Osteoblast (primary cell): ENCODE measurements around the gene BRAF. TPM values are rescaled to one million over a fixed set of nuclear protein-coding genes. Genes with fewer than 3 reads are reported as not detected.
"Not testable (repeated sequence)": the region's sequence is repeated elsewhere in the genome, so short reads cannot be mapped to it uniquely, and the experiment has no call there.

ENCODE experiments used
- DNase-seq: peaks from one replicate; pipeline ENCODE4 v3.0.0; 2011; ENCODE audit warnings: low spot score, mixed read lengths; ENCODE audit not compliant: insufficient read length; ENCODE audit errors: missing footprints
- H2AFZ ChIP-seq: 2 replicates; pipeline ENCODE4 v1.6.0; 2011; ENCODE audit warnings: mild to moderate bottlenecking, low read length
- H3K27ac ChIP-seq: 2 replicates; pipeline ENCODE4 v1.5.1; 2011; ENCODE audit warnings: mild to moderate bottlenecking, low read depth, low read length, moderate library complexity
- H3K27me3 ChIP-seq: 2 replicates; pipeline ENCODE4 v1.6.0; 2012; ENCODE audit warnings: mild to moderate bottlenecking, control low read depth, inconsistent platforms, low read length, moderate library complexity; ENCODE audit not compliant: insufficient read depth
- H3K36me3 ChIP-seq: 2 replicates; pipeline ENCODE4 v1.5.1; 2011; ENCODE audit warnings: mild to moderate bottlenecking, low read length, control low read depth, moderate library complexity; ENCODE audit not compliant: insufficient read depth
- H3K4me1 ChIP-seq: 2 replicates; pipeline ENCODE4 v1.5.1; 2011; ENCODE audit warnings: mild to moderate bottlenecking, low read length, control low read depth, moderate library complexity; ENCODE audit not compliant: insufficient read depth
- H3K4me2 ChIP-seq: 2 replicates; pipeline ENCODE4 v1.6.0; 2011; ENCODE audit warnings: mild to moderate bottlenecking, low read length; ENCODE audit not compliant: insufficient read depth
- H3K4me3 ChIP-seq: fragments of 200-600 bp; sonication (generic); 3 replicates; pipeline ENCODE4 v1.5.1; 2012; ENCODE audit warnings: mild to moderate bottlenecking, low read length, inconsistent platforms; ENCODE audit not compliant: insufficient read depth
- H3K79me2 ChIP-seq: 2 replicates; pipeline ENCODE4 v1.6.0; 2012; ENCODE audit warnings: mild to moderate bottlenecking, low read length, control low read depth, inconsistent platforms; ENCODE audit not compliant: insufficient read depth
- H3K9me3 ChIP-seq: 2 replicates; pipeline ENCODE4 v1.5.1; 2011; ENCODE audit warnings: low read depth, low read length, control low read depth
- H4K20me1 ChIP-seq: 2 replicates; pipeline ENCODE4 v1.6.0; 2012; ENCODE audit warnings: mild to moderate bottlenecking, low read length, control low read depth; ENCODE audit not compliant: insufficient read depth
- total RNA-seq: library from RNA; depleted of rRNA; stranded (reverse); fragments of >200 nt; gene quantifications from 2 replicates; pipeline ENCODE4 v1.2.3, GENCODE V29; 2012
- TF ChIP-seq, protein P1 (sequence below): IDR thresholded peaks from 2 replicates; pipeline ENCODE4 v1.5.1; 2011; ENCODE audit warnings: mild to moderate bottlenecking, low read depth, low read length, moderate library complexity; ENCODE audit errors: extremely low read depth

BRAF gene
- total RNA-seq, 1 donor = 30.0 TPM

DNA sequence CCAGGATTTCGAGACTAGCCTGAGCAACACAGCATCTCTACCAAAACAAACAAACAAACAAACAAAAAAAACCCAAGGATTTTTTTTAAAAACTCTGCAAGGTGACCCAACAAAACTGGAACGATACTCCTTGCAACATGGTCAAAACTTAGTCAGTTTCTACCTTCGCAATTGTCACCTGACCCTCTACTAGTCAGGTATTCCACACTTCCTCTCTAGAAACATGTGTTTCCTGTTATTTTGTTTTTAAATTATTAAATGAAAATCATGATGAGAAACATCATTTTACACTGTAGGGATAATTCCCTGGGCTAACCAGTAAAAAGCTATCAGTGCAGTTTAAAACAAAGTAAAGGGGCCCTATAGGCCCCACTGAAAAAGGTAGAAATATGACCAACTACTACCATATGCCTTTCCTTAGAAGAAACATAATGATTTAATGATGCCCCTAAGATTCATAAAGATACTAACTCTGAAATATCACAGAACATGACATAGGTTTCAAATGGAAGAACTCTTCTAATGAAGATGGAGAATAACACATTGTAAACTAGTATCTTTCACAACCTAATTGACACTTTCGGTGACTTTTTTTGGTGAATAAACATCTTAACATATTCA lies 8.7 kb downstream of the BRAF start:
- peaks cover 91% of the 10 kb centered on the region for H3K79me2 ChIP-seq
- no peaks in the 10 kb centered on the region for H3K4me1 ChIP-seq
- no peak for DNase-seq
- H3K9me3 ChIP-seq = no peaks in the 10 kb centered on the region
- H4K20me1 ChIP-seq = peaks cover 67% of the 10 kb centered on the region
- H3K4me3 ChIP-seq = no peak overlapping the region
- no peaks in the 10 kb centered on the region for H3K27me3 ChIP-seq
- H3K27ac ChIP-seq = no peak overlapping the region
- TF ChIP-seq, protein P1, sequence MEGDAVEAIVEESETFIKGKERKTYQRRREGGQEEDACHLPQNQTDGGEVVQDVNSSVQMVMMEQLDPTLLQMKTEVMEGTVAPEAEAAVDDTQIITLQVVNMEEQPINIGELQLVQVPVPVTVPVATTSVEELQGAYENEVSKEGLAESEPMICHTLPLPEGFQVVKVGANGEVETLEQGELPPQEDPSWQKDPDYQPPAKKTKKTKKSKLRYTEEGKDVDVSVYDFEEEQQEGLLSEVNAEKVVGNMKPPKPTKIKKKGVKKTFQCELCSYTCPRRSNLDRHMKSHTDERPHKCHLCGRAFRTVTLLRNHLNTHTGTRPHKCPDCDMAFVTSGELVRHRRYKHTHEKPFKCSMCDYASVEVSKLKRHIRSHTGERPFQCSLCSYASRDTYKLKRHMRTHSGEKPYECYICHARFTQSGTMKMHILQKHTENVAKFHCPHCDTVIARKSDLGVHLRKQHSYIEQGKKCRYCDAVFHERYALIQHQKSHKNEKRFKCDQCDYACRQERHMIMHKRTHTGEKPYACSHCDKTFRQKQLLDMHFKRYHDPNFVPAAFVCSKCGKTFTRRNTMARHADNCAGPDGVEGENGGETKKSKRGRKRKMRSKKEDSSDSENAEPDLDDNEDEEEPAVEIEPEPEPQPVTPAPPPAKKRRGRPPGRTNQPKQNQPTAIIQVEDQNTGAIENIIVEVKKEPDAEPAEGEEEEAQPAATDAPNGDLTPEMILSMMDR = no peak
- no peak overlapping the region for H2AFZ ChIP-seq
- H3K4me2 ChIP-seq = no peak overlapping the region
- no peaks in the 10 kb centered on the region for H3K36me3 ChIP-seq

DNA sequence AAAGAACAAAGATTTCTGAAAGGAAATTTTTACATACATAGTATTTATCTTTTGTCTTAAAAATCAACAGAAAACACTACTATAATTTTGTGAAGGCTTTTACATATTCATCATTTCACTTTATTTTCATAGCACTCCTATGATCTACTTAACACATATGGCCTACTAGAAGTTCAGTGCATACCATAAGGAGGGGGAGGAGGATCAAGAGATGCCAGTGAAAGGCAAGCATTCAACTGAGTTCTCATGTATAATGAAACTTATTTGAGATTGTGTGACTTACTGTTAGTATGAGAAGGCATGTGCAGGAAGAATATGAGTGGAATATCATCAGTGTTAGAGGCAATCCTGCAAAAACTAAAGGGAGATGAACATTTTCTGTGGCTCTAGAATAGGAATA lies 10.6 kb downstream of the BRAF start:
- H4K20me1 ChIP-seq = peaks cover 67% of the 10 kb centered on the region

DNA sequence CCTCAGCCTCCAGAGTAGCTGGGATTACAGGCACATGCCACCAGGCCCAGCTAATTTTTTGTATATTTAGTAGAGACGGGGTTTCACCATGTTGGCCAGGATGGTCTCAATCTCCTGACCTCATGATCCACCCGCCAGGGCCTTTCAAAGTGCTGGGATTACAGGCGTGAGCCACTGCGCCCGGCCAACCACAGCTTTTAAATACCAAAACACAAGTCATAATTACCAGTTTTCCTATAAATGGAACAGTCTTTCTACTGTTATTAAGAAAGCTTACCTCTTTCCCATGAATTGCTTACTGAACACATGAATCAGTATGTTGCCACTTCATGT lies 11.2 kb downstream of the BRAF start:
- not testable (repeated sequence) for H3K27ac ChIP-seq, H3K36me3 ChIP-seq, DNase-seq, H3K9me3 ChIP-seq, H3K4me3 ChIP-seq, H3K27me3 ChIP-seq, H3K4me1 ChIP-seq, H2AFZ ChIP-seq, H3K4me2 ChIP-seq
- Histone ChIP-seq H4K20me1 (peaks cover 67% of the 10 kb centered on the region), H3K79me2 (peaks cover 92% of the 10 kb centered on the region)

More for the DNA sequence above, 10.6 kb downstream of the BRAF start:
- no peaks in the 10 kb centered on the region for H3K9me3 ChIP-seq
- TF ChIP-seq, protein P1 = no peak
- no peaks in the 10 kb centered on the region for H3K4me1 ChIP-seq
- no peak overlapping the region for H3K4me2 ChIP-seq
- no peak overlapping the region for H3K27ac ChIP-seq
- no peak for DNase-seq
- H3K4me3 ChIP-seq = no peak overlapping the region
- no peaks in the 10 kb centered on the region for H3K36me3 ChIP-seq
- no peaks in the 10 kb centered on the region for H3K27me3 ChIP-seq
- peaks cover 91% of the 10 kb centered on the region for H3K79me2 ChIP-seq
- no peak overlapping the region for H2AFZ ChIP-seq

DNA sequence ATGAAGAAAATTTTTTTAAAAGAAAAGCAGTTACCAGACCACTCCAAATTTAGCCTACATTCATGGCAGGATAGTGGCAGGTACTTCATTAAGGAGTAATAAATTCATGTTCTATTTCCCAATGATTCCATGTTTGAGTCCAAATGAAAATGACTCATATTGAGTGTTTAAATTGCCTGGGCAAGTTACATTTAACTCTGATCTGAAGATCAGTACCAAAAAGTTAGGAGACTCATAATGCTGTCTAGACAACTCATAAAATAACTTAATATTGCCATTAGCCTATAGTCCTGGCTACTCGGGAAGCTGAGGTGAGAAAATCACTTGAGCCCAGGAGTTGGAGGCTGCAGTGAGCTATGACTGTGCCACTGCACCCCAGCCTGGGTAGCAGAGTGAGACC lies 13.0 kb downstream of the BRAF start:
- H4K20me1 ChIP-seq = peaks cover 57% of the 10 kb centered on the region

More for the DNA sequence above, 13.0 kb downstream of the BRAF start:
- TF ChIP-seq, protein P1 = no peak
- Histone ChIP-seq H3K4me3 (no peak overlapping the region), H3K9me3 (no peaks in the 10 kb centered on the region), H3K79me2 (peaks cover 89% of the 10 kb centered on the region), H3K36me3 (no peaks in the 10 kb centered on the region), H3K27me3 (no peaks in the 10 kb centered on the region), H3K27ac (no peak overlapping the region), H2AFZ (no peak overlapping the region), H3K4me2 (no peak overlapping the region), H3K4me1 (no peaks in the 10 kb centered on the region)
- no peak for DNase-seq
